Panc1 (cell line): Measurements from ENCODE around the gene MAPK13. TPM values are rescaled to one million over a fixed set of nuclear protein-coding genes. Genes with fewer than 3 reads are reported as not detected.

Source experiments
- ATAC-seq: fragments of 200-7000 bp; cut with Tn5 transposase; 2 replicates; pipeline ENCODE4 v1.9.1; 2020; ENCODE audit warnings: mild to moderate bottlenecking, moderate library complexity
- BruUV-seq: library from RNA; stranded (reverse); fragments of 400-500 nt; replicated peaks from 2 replicates; lab custom pipeline; 2021; lab: Mats Ljungman, UMichigan
- CTCF ChIA-PET: fragments of 300-600 bp; sonication (Branson Sonifier 250); formaldehyde crosslinking; loops from one replicate; lab custom pipeline; 2022; ENCODE audit warnings: antibody characterized with exemption; lab: Charles Lee
- POLR2A ChIA-PET: fragments of 300-600 bp; sonication (Branson Sonifier 250); formaldehyde crosslinking; loops from one replicate; lab custom pipeline; 2022; ENCODE audit warnings: antibody characterized with exemption; lab: Charles Lee
- DNase-seq: peaks from one replicate; pipeline ENCODE4 v3.0.0-alpha.2; 2010; ENCODE audit warnings: low read depth, low spot score
- H3K27ac ChIP-seq: 2 replicates; pipeline ENCODE4 v1.5.1; 2011; ENCODE audit warnings: mild to moderate bottlenecking, low read length, inconsistent platforms
- H3K27me3 ChIP-seq: fragments of 200-500 bp; sonication (Bioruptor generic); 2 replicates; pipeline ENCODE4 v1.6.0; 2014; ENCODE audit warnings: low read length, inconsistent platforms; ENCODE audit not compliant: control insufficient read depth, insufficient read depth
- H3K36me3 ChIP-seq: fragments of 200-500 bp; sonication (Bioruptor generic); 2 replicates; pipeline ENCODE4 v1.5.1; 2014; ENCODE audit warnings: inconsistent platforms, mild to moderate bottlenecking, low read length, moderate library complexity; ENCODE audit not compliant: control insufficient read depth, insufficient read depth
- H3K4me1 ChIP-seq: 2 replicates; pipeline ENCODE4 v1.5.1; 2011; ENCODE audit warnings: inconsistent platforms, mild to moderate bottlenecking, low read length, moderate library complexity; ENCODE audit not compliant: control insufficient read depth, insufficient read depth
- H3K4me3 ChIP-seq, 2 experiments: 2 replicates each; pipeline ENCODE4 v1.5.1; 2011 to 2012; ENCODE audit warnings: low read depth in 2 of 2, low read length in 2 of 2, mild to moderate bottlenecking in 2 of 2, inconsistent platforms in 1 of 2, moderate library complexity in 1 of 2
- H3K9me3 ChIP-seq: fragments of 200-500 bp; sonication (Bioruptor generic); 2 replicates; pipeline ENCODE4 v1.5.1; 2014; ENCODE audit warnings: low read depth, mild to moderate bottlenecking, inconsistent platforms, low read length, moderate library complexity; ENCODE audit not compliant: control insufficient read depth, insufficient read depth
- CTCF ChIP-seq: fragments of 450-650 bp; IDR thresholded peaks from 2 replicates; pipeline ENCODE4 v1.5.1; 2017; ENCODE audit warnings: mild to moderate bottlenecking
- POLR2AphosphoS5 ChIP-seq: IDR thresholded peaks from 2 replicates; pipeline ENCODE4 v1.6.1; 2012; ENCODE audit warnings: mild to moderate bottlenecking, low read depth, low read length, moderate library complexity
- SIN3A ChIP-seq: IDR thresholded peaks from 2 replicates; pipeline ENCODE4 v1.6.1; 2012; ENCODE audit warnings: low read depth, mild to moderate bottlenecking, low read length, moderate library complexity, borderline replicate concordance; ENCODE audit not compliant: insufficient read depth
- TCF7L2 ChIP-seq: IDR thresholded peaks from 2 replicates; pipeline ENCODE4 v1.6.1; 2011; ENCODE audit warnings: mild to moderate bottlenecking, low read depth, low read length, inconsistent platforms
- in situ Hi-C: cut with HindIII; loops from 2 replicates; pipeline ENCODE4 v1.10.0; 2016; ENCODE audit warnings: low sequenced_read_pairs, low pct_unique_long_range_greater_than_20kb
- intact Hi-C: fragments of 100-400 bp; cut with micrococcal nuclease; formaldehyde crosslinking; loops from one replicate; pipeline ENCODE4 v1.10.0; 2022; ENCODE audit not compliant: unreplicated experiment
- total RNA-seq: library from RNA; stranded (reverse); gene quantifications from one replicate; pipeline ENCODE4 v1.2.1, GENCODE V29; 2021; ENCODE audit not compliant: unreplicated experiment
- TF ChIP-seq, protein P1 (sequence below), 2 experiments: IDR thresholded peaks; 2 replicates each; pipeline ENCODE4 v1.6.1; 2011 to 2012; ENCODE audit warnings: low read depth in 2 of 2, control low read depth in 1 of 2, low read length in 1 of 2, mild to moderate bottlenecking in 1 of 2, moderate library complexity in 1 of 2; ENCODE audit not compliant: insufficient read depth in 1 of 2

The MAPK13 gene
- total RNA-seq, 1 experiment from 2014 or later = 2.5 TPM

DNA sequence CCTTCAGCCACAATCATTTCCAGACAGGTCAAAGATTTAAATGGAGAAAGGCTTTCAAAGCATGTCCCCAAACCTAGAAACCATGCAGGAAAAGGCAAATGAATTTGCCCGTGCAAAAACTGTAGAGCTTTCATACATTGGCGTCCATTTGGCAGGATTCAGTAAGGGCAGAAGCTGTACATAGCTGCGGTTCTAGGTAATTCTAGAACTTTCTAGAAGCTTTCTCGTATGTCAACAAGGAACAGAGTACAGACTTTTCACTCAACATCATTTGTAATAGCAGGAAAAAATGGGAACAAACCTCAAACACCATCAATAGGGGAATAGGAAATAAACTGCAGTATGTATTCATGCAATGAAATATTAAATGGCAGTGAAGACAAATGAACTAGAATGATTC is 11.1 kb upstream of the MAPK13 start:
- BruUV-seq = no TSS peak
- CTCF ChIA-PET = no interaction called here

GRCh38 chr6:36120018-36120417 is 10.3 kb upstream of the MAPK13 start:
- POLR2A ChIA-PET = no interaction called here
- in situ Hi-C loops = no loop called here

More for the DNA sequence above, 11.1 kb upstream of the MAPK13 start:
- TF ChIP-seq SIN3A = no peak
- TF ChIP-seq CTCF = no peak
- TF ChIP-seq TCF7L2 = no peak
- no peak for TF ChIP-seq POLR2AphosphoS5
- TF ChIP-seq, protein P1, sequence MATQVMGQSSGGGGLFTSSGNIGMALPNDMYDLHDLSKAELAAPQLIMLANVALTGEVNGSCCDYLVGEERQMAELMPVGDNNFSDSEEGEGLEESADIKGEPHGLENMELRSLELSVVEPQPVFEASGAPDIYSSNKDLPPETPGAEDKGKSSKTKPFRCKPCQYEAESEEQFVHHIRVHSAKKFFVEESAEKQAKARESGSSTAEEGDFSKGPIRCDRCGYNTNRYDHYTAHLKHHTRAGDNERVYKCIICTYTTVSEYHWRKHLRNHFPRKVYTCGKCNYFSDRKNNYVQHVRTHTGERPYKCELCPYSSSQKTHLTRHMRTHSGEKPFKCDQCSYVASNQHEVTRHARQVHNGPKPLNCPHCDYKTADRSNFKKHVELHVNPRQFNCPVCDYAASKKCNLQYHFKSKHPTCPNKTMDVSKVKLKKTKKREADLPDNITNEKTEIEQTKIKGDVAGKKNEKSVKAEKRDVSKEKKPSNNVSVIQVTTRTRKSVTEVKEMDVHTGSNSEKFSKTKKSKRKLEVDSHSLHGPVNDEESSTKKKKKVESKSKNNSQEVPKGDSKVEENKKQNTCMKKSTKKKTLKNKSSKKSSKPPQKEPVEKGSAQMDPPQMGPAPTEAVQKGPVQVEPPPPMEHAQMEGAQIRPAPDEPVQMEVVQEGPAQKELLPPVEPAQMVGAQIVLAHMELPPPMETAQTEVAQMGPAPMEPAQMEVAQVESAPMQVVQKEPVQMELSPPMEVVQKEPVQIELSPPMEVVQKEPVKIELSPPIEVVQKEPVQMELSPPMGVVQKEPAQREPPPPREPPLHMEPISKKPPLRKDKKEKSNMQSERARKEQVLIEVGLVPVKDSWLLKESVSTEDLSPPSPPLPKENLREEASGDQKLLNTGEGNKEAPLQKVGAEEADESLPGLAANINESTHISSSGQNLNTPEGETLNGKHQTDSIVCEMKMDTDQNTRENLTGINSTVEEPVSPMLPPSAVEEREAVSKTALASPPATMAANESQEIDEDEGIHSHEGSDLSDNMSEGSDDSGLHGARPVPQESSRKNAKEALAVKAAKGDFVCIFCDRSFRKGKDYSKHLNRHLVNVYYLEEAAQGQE (IDR thresholded peaks at IDR 0.05; ENCODE audit: insufficient read depth in 1 of 2, low read depth in 2 of 2, low read length in 1 of 2) = no peak
- POLR2A ChIA-PET = no interaction called here
- in situ Hi-C loops (no loop called here), intact Hi-C loops (no loop called here)
- H3K9me3 ChIP-seq = no peaks in the 10 kb centered on the region
- H3K27me3 ChIP-seq = no peaks in the 10 kb centered on the region
- no peak overlapping the region for H3K27ac ChIP-seq
- H3K4me1 ChIP-seq = peaks cover 8% of the 10 kb centered on the region
- ATAC-seq (no peak), DNase-seq (no peak)
- no peaks in the 10 kb centered on the region for H3K36me3 ChIP-seq
- H3K4me3 ChIP-seq = no peak overlapping the region

More at GRCh38 chr6:36120018-36120417, 10.3 kb upstream of the MAPK13 start:
- Histone ChIP-seq H3K27me3 (no peaks in the 10 kb centered on the region), H3K36me3 (no peaks in the 10 kb centered on the region), H3K4me1 (peaks cover 8% of the 10 kb centered on the region), H3K4me3 (no peak overlapping the region), H3K9me3 (no peaks in the 10 kb centered on the region), H3K27ac (no peak overlapping the region)
- DNase-seq = no peak
- TF ChIP-seq, protein P1 (IDR thresholded peaks at IDR 0.05; ENCODE audit: insufficient read depth in 1 of 2, low read depth in 2 of 2, low read length in 1 of 2) = no peak
- no peak for TF ChIP-seq SIN3A
- TF ChIP-seq POLR2AphosphoS5 = no peak
- TF ChIP-seq CTCF = no peak
- TF ChIP-seq TCF7L2 = no peak
- no peak for ATAC-seq
- BruUV-seq = no TSS peak
- intact Hi-C loops = loop anchor here (5.0 kb wide), 2 partner anchors 77 to 237 kb away; partner anchors contain the start of gene BRPF3
- CTCF ChIA-PET = no interaction called here
